Stimulated activated CD8-positive, alpha-beta memory T cell treated with anti-CD3 and anti-CD28 coated beads, Interleukin-12 subunit alpha, Interleukin-12 subunit beta, amount 100 ng/mL, for 4 hours (primary cell): ENCODE measurements around the gene TRAF5.
A peak's percentile ranks its signal among the peaks of the same experiment; 100 is the strongest.
"Not testable (repeated sequence)": the region's sequence is repeated elsewhere in the genome, so short reads cannot be mapped to it uniquely, and the experiment has no call there.

Experiments
- DNase-seq: peaks from one replicate; pipeline ENCODE4 v3.0.0-alpha.2; 2020; ENCODE audit warnings: low read depth

TRAF5 gene

DNA sequence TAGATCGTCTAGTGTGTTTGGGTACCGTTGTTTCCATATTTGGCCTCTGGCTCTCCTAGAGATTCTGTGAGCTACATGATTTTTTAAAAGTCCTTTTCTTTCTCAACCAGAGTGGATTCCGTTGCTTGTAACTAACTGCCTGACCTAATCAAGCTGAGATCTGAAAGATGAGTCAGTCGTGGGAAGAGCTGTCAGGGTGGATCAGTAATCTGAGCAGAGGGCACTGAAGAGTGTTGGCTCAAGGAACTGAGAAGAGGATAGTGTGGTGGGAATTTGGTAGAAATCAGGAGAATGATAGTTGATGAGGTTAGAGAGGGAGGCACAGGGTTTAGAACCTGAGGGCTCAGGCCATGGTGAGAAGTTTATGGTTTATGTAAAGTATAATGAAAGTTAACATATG is 52.2 kb downstream of the TRAF5 start:
- DNase-seq, result no peak

DNA sequence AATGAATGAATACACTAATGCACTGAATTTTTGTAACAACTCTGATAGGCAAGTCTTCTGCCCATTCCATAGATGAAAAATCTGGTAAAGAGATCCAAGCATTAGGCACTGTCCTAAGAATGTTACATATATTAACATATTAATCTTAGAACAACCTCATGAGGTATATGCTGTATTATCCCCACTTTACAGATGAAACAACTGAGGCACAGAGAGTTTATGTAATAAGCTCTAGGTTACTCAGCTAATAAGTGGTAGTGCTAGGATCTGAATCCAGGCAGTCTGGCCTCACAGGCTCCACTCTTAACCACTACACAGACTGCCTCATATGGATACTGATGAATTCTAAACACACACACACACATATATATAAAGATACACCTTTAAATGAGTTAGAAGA is 52.8 kb downstream of the TRAF5 start:
- no peak for DNase-seq

DNA sequence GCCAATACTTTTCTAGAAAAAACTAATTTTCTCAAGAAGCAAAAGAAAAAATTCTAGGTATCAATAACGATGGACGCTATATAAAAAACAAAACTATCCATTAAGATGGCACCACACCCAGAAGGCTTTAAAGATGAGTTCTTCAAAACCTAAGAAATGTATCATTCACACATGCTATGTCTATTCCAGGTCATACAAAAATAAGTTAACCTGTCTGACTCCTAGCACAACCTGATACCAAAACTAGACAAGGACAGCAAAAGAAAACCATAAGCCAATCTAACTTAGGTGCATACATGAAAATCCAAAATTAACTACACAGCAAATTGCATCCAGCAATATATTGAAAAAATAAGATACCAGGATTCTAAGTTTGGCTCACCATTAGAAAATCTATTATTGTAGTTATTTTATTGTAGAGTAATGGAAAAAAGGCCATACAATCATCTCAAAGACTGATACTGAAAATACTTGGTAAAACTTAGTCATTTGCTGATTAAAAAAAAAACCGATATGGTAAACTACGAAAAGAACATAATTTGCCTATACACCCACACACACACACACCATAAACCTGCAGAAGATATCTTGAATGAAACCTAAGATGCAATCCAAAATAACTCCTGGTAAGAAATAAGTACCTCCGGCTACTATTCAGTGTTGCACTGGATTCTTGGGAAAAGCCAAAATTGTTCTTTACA is 55.0 kb downstream of the TRAF5 start:
- DNase-seq, result no peak

DNA sequence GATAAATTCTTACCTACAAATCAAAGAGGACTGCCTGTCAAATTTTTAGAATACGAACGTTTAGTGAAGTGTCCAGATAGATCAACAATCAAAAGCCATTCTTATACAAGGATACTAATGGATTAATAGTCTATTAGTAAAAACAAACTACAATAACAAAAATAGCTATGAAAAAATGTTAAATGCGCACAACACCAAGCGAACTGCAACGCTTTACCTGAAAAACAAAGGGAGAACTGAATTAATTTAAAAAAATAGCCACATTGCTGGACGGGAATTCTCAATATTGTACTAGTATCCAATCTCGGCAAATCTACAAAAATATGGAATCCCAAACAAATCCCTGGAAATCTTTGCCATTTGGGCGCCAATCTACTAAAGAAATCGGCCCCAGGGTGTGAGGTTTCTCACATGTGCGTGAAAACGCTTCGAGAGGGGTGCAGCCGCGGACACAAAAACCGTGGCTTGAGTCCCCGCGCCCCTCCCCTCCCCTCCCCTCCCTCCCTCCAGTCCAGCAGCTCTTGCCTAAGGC is 55.6 kb downstream of the TRAF5 start:
- no peak for DNase-seq

DNA sequence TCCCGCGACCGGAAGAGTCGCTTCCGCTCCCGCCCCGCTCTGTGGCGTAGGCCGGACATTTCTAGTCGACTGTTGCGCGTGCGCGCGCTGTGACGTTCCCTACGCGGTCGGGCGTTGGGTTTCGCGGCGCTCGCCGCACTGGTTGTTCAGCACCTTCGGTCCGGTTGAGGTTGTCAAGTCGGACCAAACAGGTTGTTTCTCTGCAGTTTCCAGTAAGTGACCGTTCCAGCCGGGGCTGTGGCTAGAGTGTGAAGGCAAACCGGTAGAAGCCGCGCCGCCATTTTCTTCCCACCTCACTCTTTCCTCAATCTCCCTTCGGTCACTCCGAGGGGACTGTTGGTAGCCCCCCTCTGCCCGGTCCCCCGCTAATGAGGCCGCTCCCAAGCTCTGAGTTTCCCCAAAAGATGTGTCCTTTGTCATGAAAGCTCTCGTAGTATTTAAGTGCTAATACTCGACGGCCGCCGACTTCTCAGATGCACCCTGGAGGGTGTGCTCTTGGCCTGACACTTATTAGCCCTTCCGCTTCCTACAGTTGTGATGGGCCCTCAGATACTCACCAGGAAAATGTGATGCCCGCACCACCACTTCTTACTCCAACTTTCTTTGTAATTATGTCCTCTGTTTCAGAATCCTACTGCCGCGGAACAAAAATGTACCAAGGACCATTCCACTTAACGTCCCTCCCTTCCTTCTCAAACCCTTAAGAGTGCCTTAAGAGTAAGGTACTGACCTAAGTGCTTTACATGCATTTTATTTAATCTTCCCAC is 56.3 kb downstream of the TRAF5 start:
- peak; percentile 72 for DNase-seq

DNA sequence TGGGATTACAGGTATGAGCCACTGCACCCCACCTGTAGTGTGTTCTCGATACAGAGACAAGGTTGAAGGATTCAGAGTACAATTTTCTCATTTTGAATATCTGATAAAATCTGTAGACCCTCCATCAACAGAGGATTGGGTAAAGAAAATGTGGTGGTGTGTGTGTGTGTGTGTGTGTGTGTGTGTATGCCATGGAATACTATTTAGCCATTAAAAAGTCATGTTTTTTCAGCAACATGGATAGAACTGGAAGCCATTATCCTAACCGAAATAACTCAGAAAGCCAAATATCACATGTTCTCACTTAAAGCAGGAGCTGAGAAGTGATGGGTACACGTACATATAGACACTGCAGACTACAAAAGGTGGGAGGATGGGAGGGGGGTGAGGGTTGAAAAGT is 57.9 kb downstream of the TRAF5 start:
- DNase-seq, result no peak

DNA sequence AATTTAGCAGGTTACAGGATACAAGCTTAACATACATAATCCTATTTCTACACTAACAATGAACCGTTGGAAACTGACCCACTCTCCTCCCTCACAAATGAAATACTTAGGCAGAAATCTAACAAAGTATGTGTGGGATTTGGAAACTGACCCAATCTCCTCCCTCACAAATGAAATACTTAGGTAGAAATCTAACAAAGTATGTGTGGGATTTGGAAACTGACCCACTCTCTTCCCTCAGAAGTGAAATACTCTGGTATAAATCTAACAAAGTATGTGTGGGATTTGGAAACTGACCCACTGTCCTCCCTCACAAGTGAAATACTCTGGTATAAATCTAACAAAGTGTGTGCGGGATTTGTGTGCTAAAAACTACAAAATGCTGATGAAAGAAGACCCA is 60.3 kb downstream of the TRAF5 start:
- DNase-seq, result no peak

DNA sequence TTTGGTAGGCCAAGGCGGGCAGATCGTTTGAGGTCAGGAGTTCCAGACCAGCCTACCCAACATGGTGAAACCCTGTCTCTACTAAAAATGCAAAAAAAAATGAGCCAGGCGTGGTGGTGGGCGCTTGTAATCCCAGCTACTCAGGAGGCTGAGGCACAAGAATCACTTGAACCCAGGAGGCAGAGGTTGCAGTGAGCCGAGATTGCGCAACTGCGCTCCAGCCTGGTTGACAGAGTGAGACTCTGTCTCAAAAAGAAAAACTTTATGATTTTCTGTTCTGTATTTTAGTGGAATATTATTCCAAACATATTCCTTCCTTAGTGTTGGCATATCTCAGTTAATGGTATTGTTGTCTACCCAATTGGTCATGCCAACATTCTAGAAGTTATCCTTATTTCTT is 64.2 kb downstream of the TRAF5 start:
- DNase-seq, result not testable (repeated sequence)

DNA sequence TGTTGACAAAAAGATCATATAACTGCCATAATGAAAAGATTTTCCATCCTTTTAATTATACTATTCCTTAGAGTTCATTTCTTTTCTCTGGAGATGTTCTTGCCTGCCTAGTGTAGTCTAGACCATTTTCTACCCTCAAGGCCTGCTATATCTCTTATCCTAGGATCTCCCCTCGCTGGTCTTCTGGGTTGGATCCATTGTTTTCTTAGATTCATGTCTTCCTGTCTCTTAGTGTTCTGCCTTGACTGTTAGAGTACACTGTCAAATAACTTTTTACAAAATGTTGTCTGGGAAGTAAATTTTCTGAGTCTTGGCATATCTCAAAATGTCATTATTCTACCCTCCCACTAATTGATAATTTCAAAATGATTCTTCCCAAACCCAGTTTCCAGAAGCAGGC is 66.6 kb downstream of the TRAF5 start:
- no peak for DNase-seq

DNA sequence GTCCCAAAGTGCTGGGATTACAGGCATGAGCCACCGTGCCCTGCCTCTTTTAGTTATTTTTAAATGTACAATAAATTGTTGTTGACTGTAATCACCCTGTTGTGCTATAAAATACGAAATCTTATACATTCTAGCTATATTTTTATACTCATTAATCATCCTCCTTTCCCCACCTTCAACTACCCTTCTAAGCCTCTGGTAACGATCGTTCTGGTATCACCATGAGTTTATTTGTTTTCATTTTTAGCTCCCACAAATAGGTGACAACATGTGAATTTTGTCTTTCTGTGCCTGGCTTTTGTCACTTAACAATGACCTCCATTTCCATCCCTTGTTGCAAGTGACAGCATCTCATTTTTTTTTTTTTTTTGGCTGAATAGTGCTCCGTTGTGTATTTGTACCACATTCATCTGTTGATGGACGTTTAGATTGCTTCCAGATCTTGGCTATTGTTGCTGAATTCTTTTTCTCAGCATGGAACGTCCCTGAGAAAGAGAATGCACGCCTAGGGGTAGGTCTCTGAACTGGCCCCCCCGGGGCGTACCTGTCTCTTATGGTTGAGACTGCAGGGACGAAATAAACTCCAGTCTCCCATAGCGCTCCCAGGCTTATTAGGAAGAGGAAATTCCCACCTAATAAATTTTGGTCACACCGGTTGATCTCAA is 71.8 kb downstream of the TRAF5 start:
- not testable (repeated sequence) for DNase-seq

DNA sequence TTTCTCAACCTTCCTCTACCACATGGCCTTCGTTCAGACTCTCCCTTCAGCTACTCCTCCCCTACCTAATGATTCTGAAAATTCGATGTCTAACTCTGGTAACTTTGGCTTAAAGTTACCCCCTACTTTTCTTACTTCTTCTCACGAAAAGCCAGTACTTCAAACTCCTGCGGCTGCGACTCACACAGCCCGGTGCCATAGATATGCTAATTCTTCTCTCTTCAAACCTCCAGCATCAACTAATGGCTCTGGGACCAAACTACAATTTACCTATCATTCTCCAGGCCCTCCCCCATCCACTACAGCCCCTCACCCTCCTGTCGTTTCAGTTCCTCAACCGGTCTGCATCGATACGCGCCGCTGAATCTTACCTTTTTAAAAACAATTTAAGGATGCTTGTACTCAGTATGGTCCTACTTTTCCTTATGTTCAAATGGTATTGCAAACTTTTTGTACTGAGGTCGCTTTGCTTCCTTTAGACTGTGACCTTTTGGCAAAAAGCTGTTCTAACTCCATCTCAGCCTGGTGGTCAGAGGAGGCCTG is 73.3 kb downstream of the TRAF5 start:
- not testable (repeated sequence) for DNase-seq

DNA sequence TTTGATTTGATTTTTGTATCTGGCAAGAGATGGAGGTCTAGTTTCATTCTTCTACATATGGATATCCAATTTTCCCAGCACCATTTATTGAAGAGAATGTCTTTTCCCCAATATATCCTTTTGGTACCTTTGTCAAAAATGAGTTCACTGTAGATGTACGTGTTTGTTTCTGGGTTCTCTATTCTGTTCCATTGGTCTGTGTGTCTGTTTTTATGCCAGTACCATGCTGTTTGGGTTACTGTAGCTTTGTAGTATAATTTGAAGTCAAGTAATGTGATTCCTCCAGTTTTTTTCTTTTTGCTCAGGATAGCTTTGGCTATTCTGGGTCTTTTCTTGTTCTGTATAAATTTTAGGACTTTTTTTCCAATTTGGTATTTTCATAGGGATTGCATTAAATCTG is 75.1 kb downstream of the TRAF5 start:
- DNase-seq, result not testable (repeated sequence)

DNA sequence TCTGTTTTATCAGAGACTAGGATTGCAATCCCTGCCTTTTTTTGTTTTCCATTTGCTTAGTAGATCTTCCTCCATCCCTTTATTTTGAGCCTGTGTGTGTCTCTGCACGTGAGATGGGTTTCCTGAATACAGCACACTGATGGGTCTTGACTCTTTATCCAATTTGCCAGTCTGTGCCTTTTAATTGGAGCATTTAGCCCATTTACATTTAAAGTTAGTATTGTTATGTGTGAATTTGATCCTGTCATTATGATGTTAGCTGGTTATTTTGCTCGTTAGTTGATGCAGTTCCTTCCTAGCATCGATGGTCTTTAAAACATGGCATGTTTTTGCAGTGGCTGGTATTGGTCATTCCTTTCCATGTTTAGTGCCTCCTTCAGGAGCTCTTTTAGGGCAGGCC is 79.5 kb downstream of the TRAF5 start:
- DNase-seq, result not testable (repeated sequence)

DNA sequence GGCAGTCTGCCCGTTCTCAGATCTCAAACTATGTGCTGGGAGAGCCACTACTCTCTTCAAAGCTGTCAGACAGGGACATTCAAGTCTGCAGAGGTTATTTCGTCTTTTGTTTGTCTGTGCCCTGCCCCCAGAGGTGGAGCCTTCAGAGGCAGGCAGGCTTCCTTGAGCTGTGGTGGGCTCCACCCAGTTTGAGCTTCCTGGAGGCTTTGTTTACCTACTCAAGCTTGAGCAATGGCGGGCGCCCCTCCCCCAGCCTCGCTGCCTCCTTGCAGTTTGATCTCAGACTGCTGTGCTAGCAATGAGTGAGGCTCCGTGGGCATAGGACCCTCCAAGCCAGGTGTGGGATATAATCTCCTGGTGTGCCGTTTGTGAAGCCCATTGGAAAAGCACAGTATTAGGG is 81.1 kb downstream of the TRAF5 start:
- not testable (repeated sequence) for DNase-seq

DNA sequence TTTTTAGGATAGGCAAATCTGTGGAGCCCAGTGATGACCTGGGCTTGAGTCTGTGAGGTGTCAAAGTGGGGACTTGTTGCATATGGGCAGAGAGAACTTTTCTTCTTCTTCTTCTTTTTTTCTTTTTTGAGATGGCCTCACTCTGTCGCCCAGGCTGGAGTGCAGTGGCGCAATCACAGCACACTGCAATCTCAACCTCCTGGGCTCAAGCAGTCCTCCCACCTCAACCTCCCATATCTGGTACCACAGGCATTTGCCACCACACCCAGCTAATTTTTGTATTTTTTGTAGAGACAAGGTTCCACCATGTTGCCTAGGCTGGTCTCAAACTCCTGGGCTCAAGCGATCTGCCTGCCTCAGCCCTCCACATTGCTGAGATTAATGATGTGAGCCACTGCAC is 85.0 kb downstream of the TRAF5 start:
- no peak for DNase-seq

DNA sequence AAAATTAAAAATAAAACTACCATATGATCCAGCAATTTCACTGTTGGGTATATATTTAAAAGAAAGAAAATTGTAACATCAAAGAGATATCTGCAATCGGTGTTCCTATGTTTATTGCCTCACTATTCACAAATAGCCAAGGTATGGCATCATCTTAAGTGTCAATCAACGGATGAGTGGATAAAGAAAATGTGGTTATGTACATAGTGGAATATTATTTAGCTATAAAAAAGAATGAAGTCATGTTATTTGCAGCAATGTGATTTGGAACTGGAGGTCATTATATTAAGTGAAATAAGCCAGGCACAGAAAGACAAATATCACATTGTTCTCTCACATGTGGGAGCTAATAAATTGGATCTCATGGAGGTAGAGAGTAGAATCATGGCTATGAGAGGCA is 89.1 kb downstream of the TRAF5 start:
- DNase-seq, result no peak

DNA sequence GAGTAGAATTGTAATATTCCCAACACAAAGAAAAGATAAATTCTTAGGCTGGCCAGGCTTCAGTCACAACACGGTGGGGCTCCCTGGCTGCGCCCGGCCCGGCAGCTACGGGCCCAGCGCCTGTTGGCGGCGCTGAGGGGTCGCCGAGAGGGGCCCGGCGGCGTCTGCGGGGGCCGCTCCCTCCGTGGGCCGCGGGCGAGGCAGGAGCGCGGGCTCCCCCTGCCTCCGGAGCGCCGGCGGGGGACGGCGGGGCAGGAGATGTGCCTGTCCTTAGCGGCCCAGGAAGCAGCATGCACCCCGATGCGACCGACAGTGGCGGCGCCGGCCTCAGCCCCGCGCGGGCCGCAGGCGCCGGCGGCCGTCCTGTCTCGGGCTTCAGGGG is 89.6 kb downstream of the TRAF5 start:
- DNase-seq, result peak; percentile 37

DNA sequence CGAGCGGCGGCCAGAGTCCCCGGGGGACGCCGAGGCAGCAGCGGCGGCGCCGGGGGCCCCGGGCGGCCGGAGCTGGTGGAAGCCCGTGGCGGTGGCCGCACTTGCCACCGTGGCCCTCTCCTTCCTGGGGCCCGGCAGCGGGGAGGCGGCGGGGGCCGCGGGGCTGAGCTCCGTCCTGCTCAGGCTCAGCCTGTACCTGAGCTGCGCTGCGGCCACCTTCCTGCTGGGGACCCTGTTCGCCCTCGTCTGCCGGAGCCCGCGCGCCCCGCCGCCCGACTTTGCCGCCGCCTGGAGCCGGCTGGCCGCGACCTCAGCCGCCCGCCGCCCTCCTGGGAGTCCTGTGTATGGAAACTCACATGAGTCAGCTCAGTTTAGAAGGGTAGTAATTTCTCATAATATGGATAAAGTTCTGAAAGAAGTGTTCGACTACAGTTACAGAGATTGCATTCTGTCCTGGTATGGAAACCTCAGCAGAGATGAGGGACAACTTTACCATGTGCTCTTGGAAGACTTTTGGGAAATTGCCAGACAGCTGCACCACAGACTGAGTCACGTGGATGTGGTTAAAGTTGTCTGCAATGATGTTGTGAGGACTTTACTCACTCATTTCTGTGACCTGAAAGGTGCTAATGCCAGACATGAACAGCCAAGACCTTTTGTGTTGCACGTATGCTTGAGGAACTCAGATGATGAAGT is 90.1 kb downstream of the TRAF5 start:
- peak; percentile 41 for DNase-seq

DNA sequence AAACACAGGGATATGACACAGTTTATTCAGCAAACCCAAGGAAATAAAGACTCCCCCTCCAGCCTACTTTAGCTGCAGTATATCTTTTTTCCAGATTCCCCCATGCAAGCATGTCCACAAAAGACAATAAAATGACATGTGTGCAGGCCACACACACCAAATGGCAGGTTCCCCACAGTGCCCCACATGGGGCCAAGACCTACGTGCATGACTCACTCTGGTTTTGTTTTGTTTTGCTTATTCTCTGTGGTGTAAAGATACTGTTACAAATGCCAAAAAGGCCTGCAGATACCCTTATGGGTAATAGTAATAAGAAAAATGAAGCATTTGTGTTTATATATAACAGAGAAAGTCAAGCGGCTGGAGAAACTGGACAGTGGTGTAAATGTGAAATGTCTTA is 93.8 kb downstream of the TRAF5 start:
- no peak for DNase-seq

DNA sequence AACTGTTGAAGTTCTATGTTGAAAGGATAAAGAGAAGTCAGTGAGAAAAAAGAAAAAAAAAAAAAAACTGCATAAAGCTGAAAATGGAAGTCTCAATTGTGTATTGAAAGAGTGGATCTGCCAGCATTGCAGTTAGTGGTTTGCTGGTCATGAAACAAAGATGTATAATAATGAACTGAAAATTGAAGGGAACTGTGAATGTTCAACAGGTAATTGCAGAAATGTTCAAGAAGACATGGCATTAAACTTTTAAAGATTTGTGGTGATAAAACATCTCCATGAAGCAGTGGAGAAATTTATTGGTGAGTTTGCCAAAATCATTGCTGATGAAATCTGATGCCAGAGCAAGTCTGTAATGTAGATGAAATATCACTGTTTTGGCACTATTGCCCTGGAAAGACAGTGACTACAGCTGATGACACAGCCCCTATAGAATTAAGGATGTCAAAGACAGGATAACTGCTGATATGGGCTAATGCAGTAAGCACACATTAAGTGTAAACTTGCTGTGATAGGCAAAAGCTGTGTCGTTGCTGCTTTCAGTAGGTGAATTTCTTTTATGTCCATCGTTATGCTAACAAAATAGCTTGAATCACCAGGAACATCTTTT is 94.3 kb downstream of the TRAF5 start:
- no peak for DNase-seq

DNA sequence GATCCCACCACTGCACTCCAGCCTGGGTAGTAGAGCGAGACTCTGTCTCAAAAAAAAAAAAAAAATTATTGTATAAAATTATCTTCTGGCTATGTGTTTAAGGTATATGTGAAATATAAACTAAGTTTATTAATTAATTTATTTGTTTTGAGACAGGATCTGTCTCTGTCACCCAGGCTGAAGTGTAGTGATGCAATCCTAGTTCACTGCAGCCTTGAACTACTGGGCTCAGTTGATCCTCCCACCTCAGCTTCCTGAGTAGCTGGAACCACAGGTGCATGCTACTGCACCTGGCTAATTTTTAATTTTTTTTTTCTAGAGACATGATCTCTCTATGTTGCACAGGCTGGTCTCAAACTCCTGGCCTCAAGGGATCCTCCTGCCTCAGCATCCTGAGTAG is 97.4 kb downstream of the TRAF5 start:
- no peak for DNase-seq
